ENCODE measurements around the gene UBL3. TPM values are rescaled to one million over a fixed set of nuclear protein-coding genes. Genes with fewer than 3 reads are reported as not detected.

Gene UBL3
- total RNA-seq, 1 donor from 2014 or later, result 21.3 TPM

DNA sequence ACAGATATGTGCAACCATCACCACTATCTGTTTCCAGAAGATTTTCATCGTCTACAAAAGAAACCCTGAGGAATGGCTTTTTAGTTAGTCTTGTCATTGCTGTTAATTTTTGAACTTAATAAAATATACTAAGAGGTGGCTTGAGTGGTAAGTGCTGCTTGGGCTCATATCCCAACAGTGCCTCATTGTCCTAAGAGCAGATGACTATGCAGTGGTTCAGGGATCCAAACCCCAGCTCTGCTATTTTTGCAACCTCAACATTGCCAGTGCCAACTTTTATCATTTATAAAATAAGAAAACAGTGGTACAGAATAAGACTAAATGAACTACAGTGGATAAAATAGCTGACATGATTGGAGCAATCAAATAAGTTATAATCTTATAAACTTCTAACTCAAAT lies 131.7 kb downstream of the UBL3 start:
- TF ChIP-seq CTCF (IDR thresholded peaks at IDR 0.05; ENCODE audit: partially characterized antibody, unreplicated experiment), result no peak
- H3K4me3 Mint-ChIP-seq (ENCODE audit: unreplicated experiment), result no peak overlapping the region
- H3K36me3 Mint-ChIP-seq (ENCODE audit: unreplicated experiment), result no peaks in the 10 kb centered on the region
- H3K27ac Mint-ChIP-seq (ENCODE audit: unreplicated experiment), result no peak overlapping the region
- no peaks in the 10 kb centered on the region for H3K4me1 Mint-ChIP-seq (ENCODE audit: low read depth, unreplicated experiment)
- H3K27me3 Mint-ChIP-seq (ENCODE audit: unreplicated experiment), result no peaks in the 10 kb centered on the region
- H3K9me3 Mint-ChIP-seq (ENCODE audit: unreplicated experiment), result peaks cover 3% of the 10 kb centered on the region
- DNase-seq, result no peak

DNA sequence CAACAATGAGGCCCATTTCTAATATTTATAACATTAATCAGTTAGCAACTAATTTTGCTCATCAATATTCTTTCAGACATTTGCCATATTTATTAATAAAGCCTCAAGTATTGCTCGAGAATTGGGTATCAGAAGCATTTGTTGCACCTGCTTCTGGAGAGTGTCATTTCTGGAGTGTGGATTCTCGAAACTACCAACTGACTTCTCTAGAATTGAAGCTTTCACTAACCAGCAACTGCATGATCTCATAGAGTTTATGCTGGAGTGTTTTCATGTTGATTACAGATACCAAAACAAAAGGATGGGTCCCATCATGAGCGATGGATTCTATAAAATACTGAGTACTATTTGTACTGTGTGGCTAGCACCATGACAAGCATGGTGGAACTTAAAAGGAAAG lies 133.9 kb downstream of the UBL3 start:
- peaks cover 2% of the 10 kb centered on the region for H3K4me1 Mint-ChIP-seq (ENCODE audit: low read depth, unreplicated experiment)
- DNase-seq, result no peak
- TF ChIP-seq CTCF (IDR thresholded peaks at IDR 0.05; ENCODE audit: partially characterized antibody, unreplicated experiment), result no peak
- no peak overlapping the region for H3K27ac Mint-ChIP-seq (ENCODE audit: unreplicated experiment)
- no peak overlapping the region for H3K4me3 Mint-ChIP-seq (ENCODE audit: unreplicated experiment)
- no peaks in the 10 kb centered on the region for H3K36me3 Mint-ChIP-seq (ENCODE audit: unreplicated experiment)
- no peaks in the 10 kb centered on the region for H3K27me3 Mint-ChIP-seq (ENCODE audit: unreplicated experiment)
- peaks cover 1% of the 10 kb centered on the region for H3K9me3 Mint-ChIP-seq (ENCODE audit: unreplicated experiment)

All from glutamatergic neuron (in vitro differentiated cells).